HL-60 (cell line): ENCODE data around the gene TXNRD3.

Experiments used
- CTCF ChIP-seq: IDR thresholded peaks from one replicate; pipeline ENCODE4 v1.5.1; 2011; ENCODE audit warnings: low read length, control low read depth, inconsistent platforms; ENCODE audit not compliant: insufficient read depth
- POLR2AphosphoS5 ChIP-seq: IDR thresholded peaks from 2 replicates; pipeline ENCODE4 v1.6.1; 2012; ENCODE audit warnings: low read depth

GRCh38 chr3:126655887-126656286 lies 963 bp upstream of the TXNRD3 start:
- TF ChIP-seq CTCF (no peak), POLR2AphosphoS5 (no peak)
